GM19023 (cell line): Measurements from ENCODE around the gene GOLGA8M.
"Not testable (repeated sequence)": the region's sequence is repeated elsewhere in the genome, so short reads cannot be mapped to it uniquely, and the experiment has no call there.

ENCODE experiments used
- ATAC-seq: cut with Tn5 transposase; IDR thresholded peaks from one replicate; pipeline ENCODE4 v1.9.1; 2021; ENCODE audit warnings: mild to moderate bottlenecking, moderate library complexity; ENCODE audit not compliant: unreplicated experiment

GOLGA8M gene

GRCh38 chr15:28664575-28664974, 47.6 kb downstream of the GOLGA8M start:
- not testable (repeated sequence) for ATAC-seq

GRCh38 chr15:28663717-28664116, 48.5 kb downstream of the GOLGA8M start:
- ATAC-seq = not testable (repeated sequence)

GRCh38 chr15:28660750-28661149, 51.5 kb downstream of the GOLGA8M start:
- not testable (repeated sequence) for ATAC-seq

GRCh38 chr15:28656018-28656360, 56.2 kb downstream of the GOLGA8M start:
- not testable (repeated sequence) for ATAC-seq

GRCh38 chr15:28655329-28656017, 56.7 kb downstream of the GOLGA8M start:
- ATAC-seq = not testable (repeated sequence)

- not testable (repeated sequence) for ATAC-seq
These were observed 58.0 kb downstream of the GOLGA8M start for GRCh38 chr15:28654194-28654593.

GRCh38 chr15:28652538-28652937, 59.7 kb downstream of the GOLGA8M start:
- not testable (repeated sequence) for ATAC-seq
